Measurements from ENCODE around the gene ACVRL1.

Gene ACVRL1

GRCh38 chr12:51941011-51941581, 33.8 kb downstream of the ACVRL1 start:
- no peak for DNase-seq

- DNase-seq: no peak
These were observed 34.3 kb downstream of the ACVRL1 start for GRCh38 chr12:51941604-51942003.

GRCh38 chr12:51942056-51942455, 34.8 kb downstream of the ACVRL1 start:
- DNase-seq: no peak

- DNase-seq: no peak
These were observed 35.2 kb downstream of the ACVRL1 start for GRCh38 chr12:51942501-51943000.

GRCh38 chr12:51943346-51943745, 36.0 kb downstream of the ACVRL1 start:
- DNase-seq: no peak

GRCh38 chr12:51944608-51945233, 37.4 kb downstream of the ACVRL1 start:
- DNase-seq: no peak

- no peak for DNase-seq
These were observed 40.1 kb downstream of the ACVRL1 start for GRCh38 chr12:51947246-51947996.

- no peak for DNase-seq
These were observed 40.8 kb downstream of the ACVRL1 start for GRCh38 chr12:51948066-51948465.

GRCh38 chr12:51949342-51950030, 42.2 kb downstream of the ACVRL1 start:
- DNase-seq: no peak

GRCh38 chr12:51950682-51951198, 43.4 kb downstream of the ACVRL1 start:
- no peak for DNase-seq

- DNase-seq: peak in 55 of 56 donors; percentile 44 to 93 (median 80)
These were observed 44.0 kb downstream of the ACVRL1 start, which contains the start of gene ACVR1B for GRCh38 chr12:51951199-51951842. Gene ACVR1B (plus strand): TSS chr12:51951699. CDS start chr12:51951744, 45 bp downstream.

GRCh38 chr12:51951843-51952722, 44.8 kb downstream of the ACVRL1 start:
- DNase-seq: peak in 8 of 56 donors; percentile 17 to 52 (median 28)

- DNase-seq: peak in 2 of 56 donors; percentile 8 to 33
These were observed 45.8 kb downstream of the ACVRL1 start for GRCh38 chr12:51953089-51953488.

- DNase-seq: no peak
These were observed 46.6 kb downstream of the ACVRL1 start for GRCh38 chr12:51953864-51954263.

- no peak for DNase-seq
These were observed 47.5 kb downstream of the ACVRL1 start for GRCh38 chr12:51954561-51955361.

GRCh38 chr12:51955702-51956101, 48.4 kb downstream of the ACVRL1 start:
- no peak for DNase-seq

- DNase-seq: no peak
These were observed 51.2 kb downstream of the ACVRL1 start for GRCh38 chr12:51958542-51958941.

GRCh38 chr12:51959211-51959610, 51.9 kb downstream of the ACVRL1 start:
- no peak for DNase-seq

GRCh38 chr12:51959921-51960320, 52.6 kb downstream of the ACVRL1 start:
- no peak for DNase-seq
